Body of pancreas (tissue), 4 donors: ENCODE measurements around the gene PRKCB. TPM values are rescaled to one million over a fixed set of nuclear protein-coding genes. Genes with fewer than 3 reads are reported as not detected.

ENCODE experiments used
- ATAC-seq: fragments of 150-250 bp; one replicate; pipeline ENCODE4 v1.9.1; 2016
- DNase-seq, 4 donors: peaks; one replicate each; pipeline ENCODE4 v3.0.0-alpha.2; 2019
- H3K27ac ChIP-seq, 4 donors: fragments of 200-600 bp; sonication (generic); 1 replicate in 3 of 4; 2 replicates in 1 of 4; pipeline versions ENCODE4 v1.5.1 to v1.6.1; 2016 to 2019; ENCODE audit warnings: mild to moderate bottlenecking in 1 of 4, mixed read lengths in 1 of 4, moderate library complexity in 1 of 4
- H3K27me3 ChIP-seq, 2 donors: fragments of 200-600 bp; sonication (generic); one replicate each; pipeline ENCODE4 v1.6.0; 2016; ENCODE audit warnings: mild to moderate bottlenecking in 1 of 2
- H3K36me3 ChIP-seq, 2 donors: fragments of 200-600 bp; sonication (generic); replicated peaks in 1 of 2; 2 replicates each; pipeline ENCODE4 v1.5.1; 2016; ENCODE audit warnings: low read depth in 2 of 2; ENCODE audit not compliant: insufficient read depth in 1 of 2
- H3K4me1 ChIP-seq: fragments of 200-600 bp; sonication (generic); one replicate; pipeline ENCODE4 v1.6.0; 2016
- H3K4me3 ChIP-seq, 2 donors: fragments of 200-600 bp; sonication (generic); 1 replicate in 1 of 2; 2 replicates in 1 of 2; pipeline ENCODE4 v1.5.1; 2016 to 2019
- H3K9me3 ChIP-seq, 3 donors: fragments of 200-600 bp; sonication (generic); 1 replicate in 2 of 3; 2 replicates in 1 of 3; pipeline ENCODE4 v1.5.1; 2016
- POLR2A ChIP-seq, 3 donors: fragments of 450-650 bp; IDR thresholded peaks; one replicate each; pipeline ENCODE4 v1.6.1; 2016; ENCODE audit warnings: antibody characterized with exemption in 3 of 3, mild to moderate bottlenecking in 2 of 3
- WGBS, 2 donors: methylation state at CpG; one replicate each; pipeline ENCODE4 v1.1.5; 2017; 5-methylcytosine and 5-hydroxymethylcytosine counted together
- intact Hi-C: fragments of 100-400 bp; cut with DNase I; formaldehyde crosslinking; loops from one replicate; pipeline ENCODE4 v1.15.1; 2023
- total RNA-seq, 2 donors: library from RNA; depleted of rRNA; stranded (reverse); fragments of >200 nt; gene quantifications; one replicate each; pipeline ENCODE4 v1.1.0, GENCODE V29; 2016
- TF ChIP-seq, protein P1 (sequence below), 7 experiments: fragments of 450-650 bp in 4 of 7; fragments of 200-600 bp in 3 of 7; sonication (generic) in 3 of 7; IDR thresholded peaks; one replicate each; pipeline ENCODE4 v1.5.1; 2016 to 2019; ENCODE audit warnings: antibody characterized with exemption in 7 of 7

The PRKCB gene
- total RNA-seq, 2 donors from 2014 or later = 0.33 to 10.6 TPM

DNA sequence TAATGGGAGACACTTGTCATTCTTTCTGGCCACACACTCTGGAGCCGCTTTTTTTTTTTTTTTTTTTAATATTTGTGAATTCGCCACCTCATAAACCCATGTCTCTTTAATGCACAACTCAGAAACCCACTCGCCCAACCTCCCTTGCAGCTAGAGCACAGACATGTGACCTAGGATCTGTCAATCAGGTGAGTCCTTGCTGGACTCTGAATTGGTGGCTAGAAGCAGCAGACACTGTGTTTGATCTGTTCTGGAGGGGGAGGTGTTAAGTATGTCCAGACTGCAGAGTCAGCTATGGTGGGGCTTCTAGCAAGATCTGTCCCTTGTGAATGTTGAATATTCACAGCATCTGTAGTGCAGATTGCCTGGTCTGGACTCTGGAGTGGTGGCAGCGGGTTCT is 112.1 kb downstream of the PRKCB start:
- 83 to 90% methylated on average over 4 of the region's 4 CpGs for WGBS, 2 donors
- no peaks in the 10 kb centered on the region for H3K9me3 ChIP-seq
- no peaks in the 10 kb centered on the region for H3K27me3 ChIP-seq
- no peaks in the 10 kb centered on the region for H3K4me1 ChIP-seq
- intact Hi-C loops = no loop called here
- no peak for TF ChIP-seq POLR2A (IDR thresholded peaks at IDR 0.05)
- TF ChIP-seq, protein P1, sequence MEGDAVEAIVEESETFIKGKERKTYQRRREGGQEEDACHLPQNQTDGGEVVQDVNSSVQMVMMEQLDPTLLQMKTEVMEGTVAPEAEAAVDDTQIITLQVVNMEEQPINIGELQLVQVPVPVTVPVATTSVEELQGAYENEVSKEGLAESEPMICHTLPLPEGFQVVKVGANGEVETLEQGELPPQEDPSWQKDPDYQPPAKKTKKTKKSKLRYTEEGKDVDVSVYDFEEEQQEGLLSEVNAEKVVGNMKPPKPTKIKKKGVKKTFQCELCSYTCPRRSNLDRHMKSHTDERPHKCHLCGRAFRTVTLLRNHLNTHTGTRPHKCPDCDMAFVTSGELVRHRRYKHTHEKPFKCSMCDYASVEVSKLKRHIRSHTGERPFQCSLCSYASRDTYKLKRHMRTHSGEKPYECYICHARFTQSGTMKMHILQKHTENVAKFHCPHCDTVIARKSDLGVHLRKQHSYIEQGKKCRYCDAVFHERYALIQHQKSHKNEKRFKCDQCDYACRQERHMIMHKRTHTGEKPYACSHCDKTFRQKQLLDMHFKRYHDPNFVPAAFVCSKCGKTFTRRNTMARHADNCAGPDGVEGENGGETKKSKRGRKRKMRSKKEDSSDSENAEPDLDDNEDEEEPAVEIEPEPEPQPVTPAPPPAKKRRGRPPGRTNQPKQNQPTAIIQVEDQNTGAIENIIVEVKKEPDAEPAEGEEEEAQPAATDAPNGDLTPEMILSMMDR (IDR thresholded peaks at IDR 0.05) = no peak
- no peak for ATAC-seq
- H3K36me3 ChIP-seq = no peaks in the 10 kb centered on the region
- no peak for DNase-seq
- H3K4me3 ChIP-seq = no peak overlapping the region
- no peak overlapping the region for H3K27ac ChIP-seq

DNA sequence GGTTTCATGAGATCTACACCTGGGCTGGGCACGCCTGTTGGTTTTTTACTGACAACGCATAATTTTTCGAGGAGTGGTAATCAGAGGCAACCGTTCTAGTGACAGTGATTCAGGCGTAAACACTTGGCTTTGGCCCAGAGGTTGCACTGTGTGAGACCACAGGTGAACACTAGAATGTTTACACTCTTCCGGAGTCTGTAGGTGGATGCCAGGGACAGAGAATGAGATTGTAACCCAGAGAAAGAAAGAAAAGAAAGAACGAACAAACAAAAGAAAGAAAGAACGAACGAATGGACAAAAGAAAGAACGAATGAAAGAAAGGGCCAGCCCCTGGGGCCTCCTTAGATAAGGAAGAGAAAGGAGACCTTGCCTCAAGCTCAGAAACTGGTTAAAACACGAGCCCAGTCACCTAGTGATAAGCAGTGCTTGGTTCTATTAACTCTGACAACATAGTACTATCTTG is 113.2 kb downstream of the PRKCB start:
- DNase-seq (peak in 3 of 4 donors; percentile 14 to 25 (median 17)), ATAC-seq (no peak)
- H3K27ac ChIP-seq = no peak overlapping the region
- H3K4me1 ChIP-seq = no peaks in the 10 kb centered on the region
- TF ChIP-seq, protein P1 (IDR thresholded peaks at IDR 0.05) = no peak
- no peak for TF ChIP-seq POLR2A (IDR thresholded peaks at IDR 0.05)
- intact Hi-C loops = no loop called here
- no peaks in the 10 kb centered on the region for H3K36me3 ChIP-seq
- no peaks in the 10 kb centered on the region for H3K27me3 ChIP-seq
- WGBS, 2 donors = 35 to 50% methylated on average over 11 of the region's 11 CpGs
- no peaks in the 10 kb centered on the region for H3K9me3 ChIP-seq
- no peak overlapping the region for H3K4me3 ChIP-seq

DNA sequence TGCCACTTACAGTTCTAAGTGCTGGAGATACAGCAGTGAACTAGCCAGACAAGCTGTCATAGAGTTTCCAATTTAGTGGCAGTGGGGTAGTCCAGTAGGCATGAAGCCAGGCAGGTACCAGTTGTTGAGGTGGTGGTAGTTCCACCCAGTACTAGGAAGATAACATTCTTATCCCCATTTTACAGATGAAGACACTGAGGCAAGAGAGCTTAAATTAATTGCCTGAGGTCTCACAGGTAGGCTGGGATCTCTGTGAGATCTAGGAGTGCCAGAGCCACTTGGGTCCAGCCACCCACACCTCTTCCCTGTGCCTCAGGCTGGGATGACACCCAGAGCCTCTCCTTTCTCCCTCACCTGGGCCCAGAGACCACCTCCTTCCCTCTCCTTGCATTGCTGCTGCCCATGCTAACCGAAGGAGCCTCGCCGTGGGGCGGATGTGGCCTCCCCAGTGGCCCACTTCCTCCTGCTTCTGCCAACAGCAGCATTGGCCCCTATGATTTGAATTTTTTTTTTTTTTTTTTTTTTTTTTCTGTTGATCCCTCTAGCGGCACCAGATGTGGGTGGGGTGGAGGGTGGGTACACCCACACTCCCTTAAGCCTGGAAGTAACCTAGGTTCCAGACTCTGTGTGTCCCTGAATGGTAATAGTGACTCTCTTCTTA is 114.0 kb downstream of the PRKCB start:
- 59 to 64% methylated on average over 5 of the region's 5 CpGs for WGBS, 2 donors
- TF ChIP-seq, protein P1 (IDR thresholded peaks at IDR 0.05) = no peak
- no peak for TF ChIP-seq POLR2A (IDR thresholded peaks at IDR 0.05)
- H3K4me1 ChIP-seq = no peaks in the 10 kb centered on the region
- H3K27me3 ChIP-seq = no peaks in the 10 kb centered on the region
- no peaks in the 10 kb centered on the region for H3K9me3 ChIP-seq
- H3K27ac ChIP-seq = no peak overlapping the region
- intact Hi-C loops = no loop called here
- no peaks in the 10 kb centered on the region for H3K36me3 ChIP-seq
- H3K4me3 ChIP-seq = no peak overlapping the region
- ATAC-seq (no peak), DNase-seq (peak in 3 of 4 donors; percentile 15 to 32 (median 18))

DNA sequence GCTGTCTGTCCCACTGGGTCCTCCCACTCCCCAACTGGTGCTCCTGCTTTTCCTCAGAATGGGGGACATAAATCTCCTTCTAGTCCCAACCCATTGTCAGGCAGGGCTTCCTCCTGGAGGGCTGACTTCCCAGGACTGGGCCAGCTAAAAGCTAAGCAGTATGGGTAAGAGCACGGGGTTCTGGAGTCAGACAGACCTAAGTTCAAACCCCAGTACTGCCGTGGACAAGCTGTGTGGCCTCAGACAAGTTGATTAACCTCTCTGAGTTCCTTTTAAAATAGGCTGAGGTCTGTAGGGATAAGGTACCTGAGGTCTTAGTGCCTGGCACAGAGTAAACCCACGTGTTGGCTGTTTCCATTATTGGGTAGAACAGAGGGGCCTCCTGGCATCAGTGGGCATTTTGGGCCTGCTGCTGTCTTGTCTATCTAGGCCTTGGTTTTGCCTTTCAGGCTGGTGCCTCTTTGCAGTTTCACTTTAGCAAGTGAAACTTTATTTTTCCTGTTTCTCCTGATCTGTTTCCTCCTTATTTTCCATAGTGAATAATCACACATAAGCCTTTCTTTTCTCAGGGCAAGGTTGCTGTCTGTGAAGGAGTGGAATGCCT is 114.6 kb downstream of the PRKCB start:
- Histone ChIP-seq H3K4me1 (no peaks in the 10 kb centered on the region), H3K9me3 (no peaks in the 10 kb centered on the region), H3K27ac (no peak overlapping the region), H3K36me3 (no peaks in the 10 kb centered on the region), H3K27me3 (no peaks in the 10 kb centered on the region), H3K4me3 (no peak overlapping the region)
- DNase-seq = no peak
- no peak for TF ChIP-seq POLR2A (IDR thresholded peaks at IDR 0.05)
- TF ChIP-seq, protein P1 (IDR thresholded peaks at IDR 0.05) = no peak
- no peak for ATAC-seq
- intact Hi-C loops = no loop called here
- WGBS, 2 donors = 29 to 86% methylated on average over 1 to 3 of the region's 3 CpGs
